WTC11 (cell line): Measurements from ENCODE around the gene LYAR. TPM values are rescaled to one million over a fixed set of nuclear protein-coding genes. Genes with fewer than 3 reads are reported as not detected.

Experiments used
- ATAC-seq: fragments of 200-7000 bp; cut with Tn5 transposase; 2 replicates; pipeline ENCODE4 v1.10.0; 2021; ENCODE audit warnings: mild to moderate bottlenecking, moderate library complexity
- CTCF ChIA-PET: fragments of 300-600 bp; sonication (Branson Sonifier 250); formaldehyde crosslinking; loops from one replicate; lab custom pipeline; 2021; ENCODE audit warnings: antibody characterized with exemption; lab: Charles Lee
- POLR2A ChIA-PET: fragments of 350-600 bp; sonication (Branson Sonifier 250); formaldehyde crosslinking; loops from one replicate; lab custom pipeline; 2021; ENCODE audit warnings: antibody characterized with exemption; lab: Charles Lee
- DNase-seq: peaks from one replicate; pipeline ENCODE4 v3.0.0; 2021; ENCODE audit warnings: low spot score
- H3K27ac Mint-ChIP-seq: 2 replicates; pipeline ENCODE4 v1.8.0; 2021; ENCODE audit warnings: mixed read lengths
- H3K27me3 Mint-ChIP-seq: 2 replicates; pipeline ENCODE4 v1.8.0; 2021; ENCODE audit warnings: low read depth, mild to moderate bottlenecking, moderate library complexity, mixed read lengths
- H3K36me3 Mint-ChIP-seq: 2 replicates; pipeline ENCODE4 v1.8.0; 2021; ENCODE audit warnings: mixed read lengths
- H3K4me1 Mint-ChIP-seq: 2 replicates; pipeline ENCODE4 v1.8.0; 2022; ENCODE audit warnings: mixed read lengths
- H3K4me3 Mint-ChIP-seq: 2 replicates; pipeline ENCODE4 v1.8.0; 2021; ENCODE audit warnings: mild to moderate bottlenecking, moderate library complexity, mixed read lengths
- H3K9me3 Mint-ChIP-seq: 2 replicates; pipeline ENCODE4 v1.8.0; 2021; ENCODE audit warnings: mixed read lengths
- AFF4 ChIP-seq: sonication (generic); formaldehyde crosslinking; IDR thresholded peaks from 2 replicates; pipeline ENCODE4 v1.8.1; 2023; ENCODE audit warnings: mild to moderate bottlenecking, missing genetic modification reagents, borderline replicate concordance
- AR ChIP-seq: fragments of 250-450 bp; sonication (Bioruptor Pico); IDR thresholded peaks from 2 replicates; pipeline ENCODE4 v1.9.0; 2021; ENCODE audit warnings: mild to moderate bottlenecking
- CBFB ChIP-seq: sonication (generic); formaldehyde crosslinking; IDR thresholded peaks from 2 replicates; pipeline ENCODE4 v1.8.1; 2022; ENCODE audit warnings: mild to moderate bottlenecking, low read depth, missing genetic modification reagents
- CREM ChIP-seq: sonication (generic); formaldehyde crosslinking; IDR thresholded peaks from 2 replicates; pipeline ENCODE4 v1.8.1; 2022; ENCODE audit warnings: mild to moderate bottlenecking, missing genetic modification reagents, moderate library complexity
- E2F1 ChIP-seq: sonication (generic); formaldehyde crosslinking; IDR thresholded peaks from 2 replicates; pipeline ENCODE4 v1.8.0; 2022; ENCODE audit warnings: mild to moderate bottlenecking, missing genetic modification reagents
- ETV6 ChIP-seq: sonication (generic); formaldehyde crosslinking; IDR thresholded peaks from 2 replicates; pipeline ENCODE4 v1.8.1; 2022; ENCODE audit warnings: mild to moderate bottlenecking, missing genetic modification reagents
- FOXP1 ChIP-seq: sonication (generic); formaldehyde crosslinking; IDR thresholded peaks from 2 replicates; pipeline ENCODE4 v1.8.0; 2022; ENCODE audit warnings: missing genetic modification reagents, mild to moderate bottlenecking, moderate library complexity, borderline replicate concordance
- GTF2I ChIP-seq: fragments of 250-450 bp; sonication (Bioruptor Pico); conservative IDR thresholded peaks from 2 replicates; pipeline ENCODE4 v1.4.0; 2021; ENCODE audit warnings: mild to moderate bottlenecking
- NR1H2 ChIP-seq: sonication (generic); formaldehyde crosslinking; IDR thresholded peaks from 2 replicates; pipeline ENCODE4 v1.9.0; 2021; ENCODE audit warnings: mild to moderate bottlenecking, moderate library complexity, missing genetic modification reagents
- OVOL2 ChIP-seq: fragments of 250-450 bp; sonication (Bioruptor Pico); IDR thresholded peaks from 2 replicates; pipeline ENCODE4 v1.9.0; 2021; ENCODE audit warnings: mild to moderate bottlenecking, borderline replicate concordance
- RELA ChIP-seq: sonication (generic); formaldehyde crosslinking; IDR thresholded peaks from 2 replicates; pipeline ENCODE4 v1.8.1; 2022; ENCODE audit warnings: missing genetic modification reagents, mild to moderate bottlenecking, borderline replicate concordance
- SP1 ChIP-seq: sonication (generic); formaldehyde crosslinking; conservative IDR thresholded peaks from 2 replicates; pipeline ENCODE4 v1.8.1; 2022; ENCODE audit warnings: missing genetic modification reagents
- TCF7 ChIP-seq: sonication (generic); formaldehyde crosslinking; IDR thresholded peaks from 2 replicates; pipeline ENCODE4 v1.8.0; 2022; ENCODE audit warnings: mild to moderate bottlenecking, low read depth, missing genetic modification reagents, moderate library complexity
- TP53 ChIP-seq: sonication (generic); formaldehyde crosslinking; IDR thresholded peaks from 2 replicates; pipeline ENCODE4 v1.8.1; 2023; ENCODE audit warnings: mild to moderate bottlenecking, missing genetic modification reagents
- USF1 ChIP-seq: sonication (generic); formaldehyde crosslinking; IDR thresholded peaks from 2 replicates; pipeline ENCODE4 v1.8.0; 2022; ENCODE audit warnings: mild to moderate bottlenecking, missing genetic modification reagents
- ZNF263 ChIP-seq: sonication (generic); formaldehyde crosslinking; IDR thresholded peaks from 2 replicates; pipeline ENCODE4 v1.8.1; 2022; ENCODE audit warnings: low read depth, mild to moderate bottlenecking, moderate library complexity, missing genetic modification reagents
- ZNF396 ChIP-seq: fragments of 250-450 bp; sonication (Bioruptor Pico); IDR thresholded peaks from 2 replicates; pipeline ENCODE4 v1.8.0; 2021; ENCODE audit warnings: mild to moderate bottlenecking, moderate library complexity, borderline replicate concordance
- ZNF671 ChIP-seq: fragments of 250-450 bp; sonication (Bioruptor Pico); IDR thresholded peaks from 2 replicates; pipeline ENCODE4 v1.8.0; 2021; ENCODE audit warnings: mild to moderate bottlenecking
- total RNA-seq: library from RNA; stranded (reverse); gene quantifications from 3 replicates; pipeline ENCODE4 v1.2.3, GENCODE V29; 2021
- TF ChIP-seq, protein P1 (sequence below): sonication (generic); formaldehyde crosslinking; IDR thresholded peaks from 2 replicates; pipeline ENCODE4 v1.8.1; 2022; ENCODE audit warnings: missing genetic modification reagents, borderline replicate concordance
- TF ChIP-seq, protein P2 (sequence below): fragments of 250-450 bp; sonication (Bioruptor Pico); IDR thresholded peaks from 2 replicates; pipeline ENCODE4 v1.9.0; 2021; ENCODE audit warnings: mild to moderate bottlenecking
- TF ChIP-seq, protein P3 (sequence below): sonication (generic); formaldehyde crosslinking; IDR thresholded peaks from 2 replicates; pipeline ENCODE4 v1.8.1; 2023; ENCODE audit warnings: mild to moderate bottlenecking, moderate library complexity, missing genetic modification reagents
- TF ChIP-seq, protein P4 (sequence below): sonication (generic); formaldehyde crosslinking; IDR thresholded peaks from 2 replicates; pipeline ENCODE4 v1.8.1; 2023; ENCODE audit warnings: mild to moderate bottlenecking, missing genetic modification reagents, moderate library complexity

LYAR gene
- total RNA-seq, 1 experiment from 2014 or later = 36.8 TPM

DNA sequence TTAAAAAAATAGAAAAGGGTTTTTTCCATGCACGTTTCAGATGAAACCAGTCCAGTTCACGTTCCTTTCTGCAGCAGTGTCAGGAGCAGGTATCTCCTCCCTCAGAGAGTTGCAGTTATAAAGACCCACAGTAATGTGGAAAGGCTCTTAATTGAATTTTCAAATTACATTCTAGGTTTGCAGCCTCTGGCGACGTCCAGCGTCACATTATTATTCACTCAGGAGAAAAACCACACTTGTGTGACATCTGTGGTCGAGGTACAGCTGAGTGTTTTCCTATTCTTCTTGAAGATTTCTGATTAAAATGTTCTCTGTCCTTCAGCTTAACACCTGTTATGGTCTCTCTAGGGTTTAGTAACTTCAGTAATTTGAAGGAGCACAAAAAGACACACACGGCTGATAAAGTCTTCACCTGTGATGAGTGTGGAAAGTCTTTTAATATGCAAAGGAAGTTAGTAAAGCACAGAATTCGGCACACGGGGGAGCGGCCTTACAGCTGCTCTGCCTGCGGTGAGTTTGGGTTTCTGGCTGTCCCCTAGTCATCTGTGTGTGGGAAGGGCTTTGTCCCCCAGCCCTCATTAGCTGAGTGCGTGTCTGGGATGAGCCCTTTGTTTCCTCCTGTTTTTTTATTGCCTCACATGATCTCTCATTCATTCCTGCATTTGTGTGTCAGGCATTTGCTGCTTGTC is 25.7 kb upstream of the LYAR start (continued):
- no peak for TF ChIP-seq TP53
- no peak for TF ChIP-seq ZNF396 (CRISPR knock-in tag)
- TF ChIP-seq AFF4 (CRISPR knock-in tag) = no peak
- TF ChIP-seq SP1 (CRISPR knock-in tag) = no peak
- TF ChIP-seq ZNF263 = no peak
- no peak for TF ChIP-seq ZNF671 (CRISPR knock-in tag)
- no peak for TF ChIP-seq RELA (CRISPR knock-in tag)

DNA sequence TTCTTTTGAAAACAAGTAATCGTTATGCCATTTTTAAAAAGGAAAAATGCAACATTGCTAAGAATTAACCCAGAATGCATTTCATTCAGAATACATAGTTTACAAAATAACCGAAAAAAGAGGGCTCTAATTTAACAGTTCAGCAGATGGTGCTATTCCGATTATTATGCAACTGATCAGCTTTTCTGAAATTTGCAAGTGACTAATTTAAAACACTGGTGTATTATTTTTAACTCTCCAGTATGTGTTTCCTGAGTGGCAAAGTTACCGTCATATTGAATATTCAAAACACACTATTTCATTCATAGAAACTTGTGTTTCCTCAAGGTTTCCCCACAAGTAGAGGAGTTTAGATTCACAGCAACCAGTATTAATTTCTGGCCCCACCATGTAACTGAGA is 21.2 kb upstream of the LYAR start:
- Mint-ChIP-seq H3K36me3 (peaks cover 12% of the 10 kb centered on the region), H3K9me3 (no peaks in the 10 kb centered on the region), H3K4me3 (no peak overlapping the region), H3K27ac (no peak overlapping the region), H3K27me3 (no peaks in the 10 kb centered on the region), H3K4me1 (peaks cover 12% of the 10 kb centered on the region)
- DNase-seq (no peak), ATAC-seq (no peak)
- no peak for TF ChIP-seq GTF2I (CRISPR knock-in tag)
- no peak for TF ChIP-seq NR1H2 (CRISPR knock-in tag)
- TF ChIP-seq, protein P1, sequence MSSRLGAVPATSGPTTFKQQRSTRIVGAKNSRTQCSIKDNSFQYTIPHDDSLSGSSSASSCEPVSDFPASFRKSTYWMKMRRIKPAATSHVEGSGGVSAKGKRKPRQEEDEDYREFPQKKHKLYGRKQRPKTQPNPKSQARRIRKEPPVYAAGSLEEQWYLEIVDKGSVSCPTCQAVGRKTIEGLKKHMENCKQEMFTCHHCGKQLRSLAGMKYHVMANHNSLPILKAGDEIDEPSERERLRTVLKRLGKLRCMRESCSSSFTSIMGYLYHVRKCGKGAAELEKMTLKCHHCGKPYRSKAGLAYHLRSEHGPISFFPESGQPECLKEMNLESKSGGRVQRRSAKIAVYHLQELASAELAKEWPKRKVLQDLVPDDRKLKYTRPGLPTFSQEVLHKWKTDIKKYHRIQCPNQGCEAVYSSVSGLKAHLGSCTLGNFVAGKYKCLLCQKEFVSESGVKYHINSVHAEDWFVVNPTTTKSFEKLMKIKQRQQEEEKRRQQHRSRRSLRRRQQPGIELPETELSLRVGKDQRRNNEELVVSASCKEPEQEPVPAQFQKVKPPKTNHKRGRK (CRISPR knock-in tag) = no peak
- TF ChIP-seq, protein P2, sequence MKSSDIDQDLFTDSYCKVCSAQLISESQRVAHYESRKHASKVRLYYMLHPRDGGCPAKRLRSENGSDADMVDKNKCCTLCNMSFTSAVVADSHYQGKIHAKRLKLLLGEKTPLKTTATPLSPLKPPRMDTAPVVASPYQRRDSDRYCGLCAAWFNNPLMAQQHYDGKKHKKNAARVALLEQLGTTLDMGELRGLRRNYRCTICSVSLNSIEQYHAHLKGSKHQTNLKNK (CRISPR knock-in tag) = no peak
- TF ChIP-seq, protein P3, sequence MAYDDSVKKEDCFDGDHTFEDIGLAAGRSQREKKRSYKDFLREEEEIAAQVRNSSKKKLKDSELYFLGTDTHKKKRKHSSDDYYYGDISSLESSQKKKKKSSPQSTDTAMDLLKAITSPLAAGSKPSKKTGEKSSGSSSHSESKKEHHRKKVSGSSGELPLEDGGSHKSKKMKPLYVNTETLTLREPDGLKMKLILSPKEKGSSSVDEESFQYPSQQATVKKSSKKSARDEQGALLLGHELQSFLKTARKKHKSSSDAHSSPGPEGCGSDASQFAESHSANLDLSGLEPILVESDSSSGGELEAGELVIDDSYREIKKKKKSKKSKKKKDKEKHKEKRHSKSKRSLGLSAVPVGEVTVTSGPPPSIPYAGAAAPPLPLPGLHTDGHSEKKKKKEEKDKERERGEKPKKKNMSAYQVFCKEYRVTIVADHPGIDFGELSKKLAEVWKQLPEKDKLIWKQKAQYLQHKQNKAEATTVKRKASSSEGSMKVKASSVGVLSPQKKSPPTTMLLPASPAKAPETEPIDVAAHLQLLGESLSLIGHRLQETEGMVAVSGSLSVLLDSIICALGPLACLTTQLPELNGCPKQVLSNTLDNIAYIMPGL (CRISPR knock-in tag) = no peak
- no peak for TF ChIP-seq OVOL2 (CRISPR knock-in tag)
- no peak for TF ChIP-seq USF1
- no peak for TF ChIP-seq FOXP1
- TF ChIP-seq, protein P4, sequence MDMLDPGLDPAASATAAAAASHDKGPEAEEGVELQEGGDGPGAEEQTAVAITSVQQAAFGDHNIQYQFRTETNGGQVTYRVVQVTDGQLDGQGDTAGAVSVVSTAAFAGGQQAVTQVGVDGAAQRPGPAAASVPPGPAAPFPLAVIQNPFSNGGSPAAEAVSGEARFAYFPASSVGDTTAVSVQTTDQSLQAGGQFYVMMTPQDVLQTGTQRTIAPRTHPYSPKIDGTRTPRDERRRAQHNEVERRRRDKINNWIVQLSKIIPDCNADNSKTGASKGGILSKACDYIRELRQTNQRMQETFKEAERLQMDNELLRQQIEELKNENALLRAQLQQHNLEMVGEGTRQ (CRISPR knock-in tag) = no peak
- no peak for TF ChIP-seq TCF7 (CRISPR knock-in tag)
- TF ChIP-seq E2F1 (CRISPR knock-in tag) = no peak
- TF ChIP-seq AR (CRISPR knock-in tag) = no peak
- TF ChIP-seq ETV6 = no peak
- no peak for TF ChIP-seq CREM
- TF ChIP-seq CBFB = no peak
- ChIA-PET CTCF (no interaction called here), POLR2A (no interaction called here)
